ENCODE data around the gene TFCP2L1. TPM values are rescaled to one million over a fixed set of nuclear protein-coding genes. Genes with fewer than 3 reads are reported as not detected.

The TFCP2L1 gene
- total and polyA plus RNA-seq, 2 of the 4 experiments (the other 2 are of a cell fraction) = not detected

GRCh38 chr2:121304941-121305340 is 19.9 kb upstream of the TFCP2L1 start:
- H2BK20ac ChIP-seq (ENCODE audit: low read depth, low read length) = no peak overlapping the region
- H4K8ac ChIP-seq (ENCODE audit: low read depth in 2 of 2, low read length in 2 of 2) = no peak overlapping the region
- no TSS peak for BruUV-seq (replicated peaks)
- no peak overlapping the region for H2BK15ac ChIP-seq (ENCODE audit: low read depth, low read length)
- H3K9me1 ChIP-seq (ENCODE audit: insufficient read depth, low read length) = no peaks in the 10 kb centered on the region
- ChIA-PET CTCF (no interaction called here), POLR2A (ENCODE audit: unreplicated experiment) (no interaction called here)
- no CpG with 5 or more reads among the region's 2 CpGs for WGBS, 2 experiments (ENCODE audit: extremely low coverage in 2 of 2, insufficient read length in 1 of 2)
- no peak overlapping the region for H3K56ac ChIP-seq (ENCODE audit: extremely low read depth, insufficient read depth, low read length)
- no peak overlapping the region for H3K4me2 ChIP-seq (ENCODE audit: low read depth, low read length)
- no peak overlapping the region for H3K9ac ChIP-seq (ENCODE audit: low read depth, low read length)
- TF ChIP-seq RAD21 (IDR thresholded peaks at IDR 0.05; ENCODE audit: low read length) (no peak), CEBPB (IDR thresholded peaks at IDR 0.05; ENCODE audit: low read depth, low read length) (no peak), MAFK (IDR thresholded peaks at IDR 0.05; ENCODE audit: low read depth, low read length) (no peak), NFE2L2 (IDR thresholded peaks at IDR 0.05; ENCODE audit: low read depth, low read length) (no peak), RFX5 (IDR thresholded peaks at IDR 0.05; ENCODE audit: low read depth, low read length) (no peak), CHD1 (IDR thresholded peaks at IDR 0.05; ENCODE audit: low read depth, low read length) (no peak)
- TF ChIP-seq, protein P1, sequence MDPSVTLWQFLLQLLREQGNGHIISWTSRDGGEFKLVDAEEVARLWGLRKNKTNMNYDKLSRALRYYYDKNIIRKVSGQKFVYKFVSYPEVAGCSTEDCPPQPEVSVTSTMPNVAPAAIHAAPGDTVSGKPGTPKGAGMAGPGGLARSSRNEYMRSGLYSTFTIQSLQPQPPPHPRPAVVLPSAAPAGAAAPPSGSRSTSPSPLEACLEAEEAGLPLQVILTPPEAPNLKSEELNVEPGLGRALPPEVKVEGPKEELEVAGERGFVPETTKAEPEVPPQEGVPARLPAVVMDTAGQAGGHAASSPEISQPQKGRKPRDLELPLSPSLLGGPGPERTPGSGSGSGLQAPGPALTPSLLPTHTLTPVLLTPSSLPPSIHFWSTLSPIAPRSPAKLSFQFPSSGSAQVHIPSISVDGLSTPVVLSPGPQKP (IDR thresholded peaks at IDR 0.05; ENCODE audit: borderline replicate concordance, low read depth, low read length) = no peak
- no peak overlapping the region for H3K27ac ChIP-seq (ENCODE audit: insufficient read depth, low read length)
- no peak overlapping the region for H2AK5ac ChIP-seq (ENCODE audit: low read depth, low read length)
- H4K20me1 ChIP-seq (ENCODE audit: insufficient read depth, low read length) = no peaks in the 10 kb centered on the region
- H3K9me3 ChIP-seq (ENCODE audit: control insufficient read depth, insufficient read depth, low read length) = no peaks in the 10 kb centered on the region
- H2AFZ ChIP-seq (replicated peaks; ENCODE audit: low read length, poor library complexity) = no peak overlapping the region
- no peaks in the 10 kb centered on the region for H3K36me3 ChIP-seq (ENCODE audit: control insufficient read depth, insufficient read depth, low read length)
- H2AK9ac ChIP-seq (replicated peaks; ENCODE audit: low read depth, low read length, poor library complexity) = no peak overlapping the region
- H2BK5ac ChIP-seq (ENCODE audit: low read depth, low read length, poor library complexity, severe bottlenecking) = no peak overlapping the region
- in situ Hi-C loops (cut with MboI; ENCODE audit: low sequenced_read_pairs) = no loop called here
- no peak overlapping the region for H3K23ac ChIP-seq (ENCODE audit: low read depth, low read length)
- H3K79me1 ChIP-seq (ENCODE audit: low read depth in 1 of 2, low read length in 2 of 2) = no peaks in the 10 kb centered on the region
- DNase-seq (no peak), ATAC-seq (ENCODE audit: low read depth) (no peak)
- H3K4ac ChIP-seq (ENCODE audit: low read depth, low read length) = no peak overlapping the region
- no peak overlapping the region for H3K4me3 ChIP-seq (ENCODE audit: insufficient read depth, low read depth, low read length)
- no peak overlapping the region for H4K5ac ChIP-seq (ENCODE audit: low read depth, low read length)
- H3K4me1 ChIP-seq (ENCODE audit: control insufficient read depth, insufficient read depth, low read length) = no peaks in the 10 kb centered on the region
- H4K91ac ChIP-seq (ENCODE audit: insufficient read depth, low read depth, low read length) = no peak overlapping the region
- H3K18ac ChIP-seq (ENCODE audit: low read depth, low read length) = no peak overlapping the region
- H2BK120ac ChIP-seq (ENCODE audit: low read depth, low read length) = no peak overlapping the region
- H3K14ac ChIP-seq (replicated peaks; ENCODE audit: low read depth, low read length) = no peak overlapping the region
- peaks cover 17% of the 10 kb centered on the region for H3K27me3 ChIP-seq (ENCODE audit: control insufficient read depth, insufficient read depth, low read length)
- dilution Hi-C loops (cut with HindIII; ENCODE audit: low sequenced_read_pairs, unreplicated experiment) = no loop called here
- intact Hi-C loops (cut with micrococcal nuclease) = no loop called here
